DOHH2 (cell line): Measurements from ENCODE around the gene INPP5F.

Experiments used
- EZH2phosphoT487 ChIP-seq: fragments of 200-600 bp; sonication (generic); IDR thresholded peaks from 2 replicates; pipeline ENCODE4 v1.6.1; 2017; ENCODE audit warnings: borderline replicate concordance, mild to moderate bottlenecking, antibody characterized with exemption, low read length, moderate library complexity, mixed read lengths
- TF ChIP-seq, protein P1 (sequence below): fragments of 200-600 bp; sonication (generic); IDR thresholded peaks from one replicate; pipeline ENCODE4 v1.5.1; 2014; ENCODE audit warnings: antibody characterized with exemption, mild to moderate bottlenecking, low read depth, low read length; ENCODE audit not compliant: poor library complexity, severe bottlenecking

DNA sequence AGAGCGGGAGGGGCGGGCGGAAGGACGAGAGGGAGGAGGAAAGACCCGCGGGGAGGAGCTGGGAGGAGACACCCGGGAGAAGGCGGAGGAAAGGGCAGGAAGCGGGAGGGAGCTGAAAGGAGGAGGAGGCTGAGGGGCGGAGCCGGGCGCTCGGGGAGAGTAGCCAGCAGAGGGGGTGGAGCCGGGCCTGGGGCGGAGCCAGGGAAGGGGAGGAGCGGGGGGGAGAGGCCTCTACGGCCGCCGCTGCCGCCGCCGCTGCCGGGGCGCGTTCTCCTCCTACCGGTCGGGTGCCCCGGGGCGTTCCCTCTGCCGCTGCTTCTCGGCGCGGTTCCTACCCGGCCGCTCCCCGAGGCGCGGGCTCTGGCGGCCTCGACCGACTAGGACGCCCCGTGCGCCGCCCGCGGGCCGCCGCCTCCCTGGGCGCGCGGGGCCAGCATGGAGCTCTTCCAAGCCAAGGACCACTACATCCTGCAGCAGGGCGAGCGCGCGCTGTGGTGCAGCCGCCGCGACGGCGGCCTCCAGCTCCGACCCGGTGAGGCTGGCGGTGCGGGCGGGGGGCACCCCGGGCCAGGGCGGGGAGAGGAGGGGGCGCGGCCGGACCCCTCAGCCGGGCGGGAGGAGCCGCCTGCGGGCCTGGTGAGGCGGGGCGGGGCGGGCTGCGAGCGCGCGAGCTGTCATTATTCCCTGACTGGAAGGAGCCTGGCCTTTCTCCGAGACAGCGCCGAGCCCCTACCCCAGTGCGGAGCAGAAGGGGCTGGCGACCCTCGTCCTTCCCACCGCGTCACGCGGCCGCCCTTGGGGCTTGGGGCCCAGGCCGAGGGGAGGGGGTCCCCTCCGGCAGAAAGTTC, at the start of gene INPP5F:
- TF ChIP-seq EZH2phosphoT487: no peak
- TF ChIP-seq, protein P1, sequence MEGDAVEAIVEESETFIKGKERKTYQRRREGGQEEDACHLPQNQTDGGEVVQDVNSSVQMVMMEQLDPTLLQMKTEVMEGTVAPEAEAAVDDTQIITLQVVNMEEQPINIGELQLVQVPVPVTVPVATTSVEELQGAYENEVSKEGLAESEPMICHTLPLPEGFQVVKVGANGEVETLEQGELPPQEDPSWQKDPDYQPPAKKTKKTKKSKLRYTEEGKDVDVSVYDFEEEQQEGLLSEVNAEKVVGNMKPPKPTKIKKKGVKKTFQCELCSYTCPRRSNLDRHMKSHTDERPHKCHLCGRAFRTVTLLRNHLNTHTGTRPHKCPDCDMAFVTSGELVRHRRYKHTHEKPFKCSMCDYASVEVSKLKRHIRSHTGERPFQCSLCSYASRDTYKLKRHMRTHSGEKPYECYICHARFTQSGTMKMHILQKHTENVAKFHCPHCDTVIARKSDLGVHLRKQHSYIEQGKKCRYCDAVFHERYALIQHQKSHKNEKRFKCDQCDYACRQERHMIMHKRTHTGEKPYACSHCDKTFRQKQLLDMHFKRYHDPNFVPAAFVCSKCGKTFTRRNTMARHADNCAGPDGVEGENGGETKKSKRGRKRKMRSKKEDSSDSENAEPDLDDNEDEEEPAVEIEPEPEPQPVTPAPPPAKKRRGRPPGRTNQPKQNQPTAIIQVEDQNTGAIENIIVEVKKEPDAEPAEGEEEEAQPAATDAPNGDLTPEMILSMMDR: no peak
